Activated CD4-positive, alpha-beta T cell treated with anti-CD3 and anti-CD28 coated beads, Interleukin-2, amount 50 U/mL, for 1 hour (primary cell): ENCODE measurements around the gene VAV3.

Experiments
- DNase-seq: peaks from one replicate; pipeline ENCODE4 v3.0.0-alpha.2; 2020

VAV3 gene

DNA sequence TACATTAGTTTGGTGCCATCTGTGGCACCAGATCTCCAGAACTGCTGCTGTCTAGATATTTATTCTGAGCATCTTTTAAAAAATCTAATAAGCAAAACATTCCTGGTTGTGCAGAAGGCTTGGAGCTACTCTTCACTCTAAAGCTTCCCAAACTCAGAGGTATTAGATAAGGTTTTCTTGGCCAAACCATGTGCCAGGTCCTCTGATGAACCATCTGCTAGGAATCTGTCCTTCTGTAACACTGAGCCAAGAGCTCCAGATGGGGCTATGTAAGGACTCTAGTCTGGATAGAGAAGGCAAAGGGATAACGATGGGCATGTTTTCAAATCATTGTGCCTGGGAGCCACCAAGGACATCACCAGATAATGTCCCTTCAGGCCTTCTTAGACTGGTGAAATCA, 413.5 kb downstream of the VAV3 start:
- no peak for DNase-seq

DNA sequence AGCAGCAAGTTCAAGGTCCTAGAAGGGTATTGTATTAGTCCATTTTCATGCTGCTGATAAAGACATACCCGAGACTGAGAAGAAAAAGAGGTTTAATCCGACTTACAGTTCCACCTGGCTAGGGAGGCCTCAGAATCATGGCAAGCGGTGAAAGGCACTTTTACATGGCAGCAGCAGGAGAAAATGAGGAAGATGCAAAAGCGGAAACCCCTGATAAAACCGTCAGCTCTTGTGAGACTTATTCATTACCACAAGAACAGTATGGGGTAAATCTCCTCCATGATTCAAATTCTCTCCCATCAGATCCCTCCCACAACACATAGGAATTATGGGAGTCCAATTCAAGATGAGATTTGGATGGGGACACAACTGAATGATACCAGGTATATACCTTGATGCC, 414.6 kb downstream of the VAV3 start:
- DNase-seq = no peak

DNA sequence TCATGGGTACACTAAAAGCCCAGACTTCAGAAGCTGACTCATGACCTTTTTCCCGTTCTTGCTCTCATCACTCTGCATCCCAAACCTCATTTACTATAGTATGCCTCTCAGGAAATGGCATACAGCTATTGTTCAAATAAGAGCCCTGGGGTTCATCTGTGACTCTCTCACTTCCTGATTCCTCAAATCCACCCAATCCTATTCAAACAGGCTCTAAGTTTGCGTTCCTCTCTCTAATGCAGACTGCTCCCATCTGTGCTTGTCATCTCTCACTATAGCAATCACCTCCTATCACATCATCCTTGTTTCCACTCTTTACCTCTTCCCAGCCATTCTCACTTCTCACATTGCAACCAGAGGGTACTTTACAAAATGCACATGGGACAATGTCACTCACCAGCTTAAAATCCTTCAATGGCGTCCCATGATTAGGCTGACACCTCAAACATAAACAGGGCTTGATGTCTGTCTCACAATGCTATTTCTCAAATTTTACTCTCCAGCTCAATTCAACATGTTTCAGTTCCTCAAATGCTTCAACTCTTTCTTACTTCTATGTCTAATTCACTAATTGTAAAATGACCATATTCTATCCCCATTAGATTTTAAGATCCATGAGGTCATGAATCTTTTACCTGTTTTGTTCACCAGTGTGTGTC, 415.7 kb downstream of the VAV3 start:
- no peak for DNase-seq

- DNase-seq = no peak
Measured at GRCh38 chr1:107548276-107548675, 416.7 kb downstream of the VAV3 start.

DNA sequence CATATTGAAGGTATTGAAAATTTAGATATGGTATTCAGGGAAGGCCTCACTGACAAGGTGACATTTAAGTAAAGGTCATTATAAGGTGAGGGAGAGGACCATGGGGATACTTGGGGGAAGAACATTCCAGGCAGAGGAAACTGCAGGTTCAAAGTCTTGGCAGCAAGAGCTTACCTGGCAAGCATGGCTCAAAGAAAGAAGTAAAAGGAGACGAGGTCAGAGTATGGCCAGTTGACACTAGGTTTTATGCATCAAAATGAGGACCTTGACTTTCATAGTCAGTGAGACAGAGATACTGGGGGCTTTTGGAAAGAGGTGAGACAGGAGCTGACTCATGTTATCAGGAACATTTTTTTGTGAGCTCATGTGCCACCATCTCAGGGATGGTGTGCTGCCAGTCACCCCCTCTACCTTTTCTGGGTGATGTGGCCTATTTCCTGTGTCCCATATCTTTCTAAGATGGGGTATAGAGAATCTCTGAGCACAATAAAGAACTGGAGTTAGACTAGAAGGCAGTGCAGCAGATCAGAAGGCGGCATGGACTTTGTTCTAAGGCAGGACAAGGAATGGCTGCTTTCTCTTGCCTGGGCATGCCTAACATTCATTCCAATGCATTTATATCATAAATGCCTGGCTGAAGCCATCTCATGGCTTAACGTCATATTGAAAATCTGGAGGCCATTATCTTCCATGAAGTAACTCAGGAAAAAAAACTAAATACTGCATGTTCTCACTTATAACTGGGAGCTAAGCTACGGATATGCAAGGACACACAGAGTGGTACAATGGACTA, 417.4 kb downstream of the VAV3 start:
- DNase-seq = no peak

GRCh38 chr1:107546576-107546975, 418.4 kb downstream of the VAV3 start:
- no peak for DNase-seq

GRCh38 chr1:107545879-107546278, 419.1 kb downstream of the VAV3 start:
- DNase-seq = no peak

GRCh38 chr1:107545056-107545577, 419.9 kb downstream of the VAV3 start:
- DNase-seq = no peak

DNA sequence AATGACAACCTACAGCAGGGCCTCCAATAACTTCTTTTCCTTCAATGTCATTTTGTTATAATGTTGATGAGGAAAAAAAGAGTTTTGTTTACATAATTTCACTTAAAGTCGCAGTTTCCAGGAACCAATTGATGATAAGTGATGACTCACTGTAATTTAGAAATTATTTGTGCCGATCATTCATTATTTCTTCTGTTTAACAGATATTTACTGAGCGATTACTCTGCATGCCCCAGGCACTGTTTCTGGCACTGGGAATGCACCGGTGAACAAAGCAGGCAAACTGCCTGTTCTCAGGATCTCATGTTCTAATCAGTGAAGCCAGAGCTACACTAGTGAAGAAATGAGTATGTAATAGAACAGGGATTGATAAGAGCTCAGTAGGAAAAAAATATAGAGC, 420.7 kb downstream of the VAV3 start:
- DNase-seq = no peak

- DNase-seq = no peak
Measured at GRCh38 chr1:107541412-107541811, 423.6 kb downstream of the VAV3 start.

GRCh38 chr1:107538502-107538901, 426.5 kb downstream of the VAV3 start:
- DNase-seq = no peak

- DNase-seq = no peak
Measured at GRCh38 chr1:107536266-107536665, 428.7 kb downstream of the VAV3 start.

DNA sequence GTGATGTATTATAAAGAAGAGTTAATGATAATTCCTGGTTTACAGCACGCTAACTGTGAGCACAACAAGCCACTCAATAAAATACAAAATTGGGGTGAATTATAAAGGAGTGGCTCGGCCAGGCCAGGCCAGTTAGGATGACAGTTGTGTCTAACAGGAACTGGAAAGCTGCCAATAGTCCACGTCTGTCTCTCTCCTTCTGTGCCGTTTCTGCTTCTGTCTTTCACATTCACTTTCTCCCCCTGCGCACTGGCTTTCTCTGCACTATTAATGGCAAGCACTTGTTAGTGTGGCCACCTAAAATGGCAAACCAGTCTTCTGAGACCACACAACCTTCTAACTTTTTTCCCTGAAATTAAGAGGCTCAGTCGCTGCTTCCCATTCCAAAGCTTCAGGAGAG, 429.9 kb downstream of the VAV3 start:
- no peak for DNase-seq

GRCh38 chr1:107534632-107535031, 430.3 kb downstream of the VAV3 start:
- no peak for DNase-seq

GRCh38 chr1:107533436-107533835, 431.5 kb downstream of the VAV3 start:
- DNase-seq = no peak

DNA sequence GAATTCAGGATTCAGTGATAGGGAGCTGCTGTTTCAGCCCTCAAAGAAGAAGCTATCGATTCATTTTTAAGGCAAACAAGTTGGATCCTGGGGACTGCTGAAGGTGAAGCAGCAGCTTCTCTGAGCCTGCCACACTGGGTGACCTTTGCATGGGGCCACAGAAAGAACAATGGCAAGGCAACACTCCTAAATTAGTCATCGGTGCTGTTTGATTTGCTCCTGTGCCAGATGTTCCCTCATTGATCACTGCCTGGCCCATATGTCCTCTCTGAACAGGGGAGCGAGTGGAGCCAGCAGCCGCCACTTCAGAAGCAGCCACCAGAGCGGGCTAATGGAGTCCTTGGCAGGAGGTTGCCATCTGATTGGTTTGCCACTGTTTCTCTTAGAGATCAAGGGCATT, 432.7 kb downstream of the VAV3 start:
- no peak for DNase-seq

GRCh38 chr1:107531065-107531908, 433.7 kb downstream of the VAV3 start:
- no peak for DNase-seq

DNA sequence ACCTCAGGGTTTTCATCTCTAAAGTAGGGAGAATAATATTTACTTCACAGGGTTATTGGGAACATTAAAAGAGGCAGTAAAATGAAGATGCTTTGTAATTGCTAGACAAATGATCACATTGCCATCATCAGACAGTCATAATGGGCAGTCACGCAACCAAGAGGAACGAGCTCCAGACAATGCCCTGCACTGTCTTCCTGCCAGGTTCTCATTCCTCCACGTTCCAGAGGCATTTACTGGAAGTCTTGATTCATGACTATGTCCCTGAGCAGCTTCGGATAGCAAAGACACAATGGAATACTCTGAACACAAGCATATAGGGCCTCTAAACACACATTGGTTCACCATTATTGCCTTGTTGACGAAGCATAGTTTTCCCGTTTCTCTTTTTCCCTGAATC, 434.4 kb downstream of the VAV3 start:
- no peak for DNase-seq

GRCh38 chr1:107529511-107530149, 435.4 kb downstream of the VAV3 start:
- no peak for DNase-seq

GRCh38 chr1:107526524-107527198, 438.3 kb downstream of the VAV3 start:
- DNase-seq = no peak

GRCh38 chr1:107525961-107526360, 439.0 kb downstream of the VAV3 start:
- no peak for DNase-seq

- no peak for DNase-seq
Measured at GRCh38 chr1:107525145-107525544, 439.8 kb downstream of the VAV3 start.
